ENCODE measurements around the gene RASGRP2.

RASGRP2 gene

DNA sequence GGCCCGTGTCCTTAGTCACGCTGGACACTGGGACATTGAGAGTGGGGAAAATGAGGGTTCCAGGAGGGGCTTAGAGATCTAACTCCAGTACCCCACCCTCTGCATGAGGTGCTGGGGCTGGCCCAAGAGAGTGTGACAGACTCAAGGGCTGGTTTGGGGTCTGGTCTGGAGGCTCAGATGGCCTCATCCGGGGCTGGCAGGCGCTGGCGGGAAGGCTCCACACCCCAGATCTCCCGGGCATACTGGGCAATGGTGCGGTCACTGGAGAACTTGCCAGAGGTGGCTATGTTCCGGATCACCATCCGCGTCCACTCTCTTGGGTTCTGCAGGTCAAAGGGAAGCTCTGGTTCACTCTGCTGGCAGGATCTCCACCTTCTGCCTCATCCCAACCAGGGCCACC lies 2.5 kb upstream of the RASGRP2 start:
- no peak for DNase-seq
- intact Hi-C loops (cut with DNase I), result no loop called here

DNA sequence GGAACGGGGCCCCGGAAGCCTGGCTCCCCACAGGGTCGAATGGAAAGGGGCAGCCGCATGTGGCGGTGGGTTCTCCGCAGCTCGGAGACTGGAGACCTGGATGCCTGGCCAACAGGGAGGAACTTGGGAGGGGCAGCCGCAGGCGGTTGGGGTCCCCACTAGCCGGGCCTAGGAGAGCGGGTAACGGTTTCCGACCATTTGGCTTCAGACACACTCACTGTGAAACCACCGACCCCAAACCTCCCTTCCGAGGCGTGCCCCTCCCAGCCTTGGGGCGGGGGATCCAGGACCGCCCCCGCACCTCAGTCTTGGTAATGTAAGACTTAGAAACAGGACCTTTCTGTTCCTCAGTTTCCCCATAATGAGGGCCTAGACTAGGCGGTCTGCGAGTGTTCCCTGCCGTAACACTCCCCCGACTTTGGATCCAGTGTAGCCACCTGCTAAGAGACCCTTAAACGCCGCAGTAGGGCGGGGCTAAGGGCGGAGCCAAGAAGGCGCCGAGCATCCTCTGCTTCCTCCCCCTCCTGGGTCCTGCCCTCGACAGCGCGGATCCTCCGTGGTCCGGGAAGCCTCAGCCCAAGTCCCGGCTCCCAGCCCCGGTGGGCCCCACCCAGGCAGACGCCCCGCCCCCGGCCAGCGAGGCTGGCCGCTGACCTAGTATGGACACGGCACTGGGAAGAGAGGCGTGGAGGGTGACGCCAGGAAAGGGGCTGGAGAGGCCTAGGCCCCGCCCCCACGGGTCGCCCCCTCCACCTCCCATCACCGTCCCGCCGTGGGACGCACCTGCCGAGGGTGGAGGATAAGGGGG lies 1.8 kb upstream of the RASGRP2 start:
- DNase-seq, result peak in 41 of 42 donors; percentile 39 to 82 (median 67)
- intact Hi-C loops (cut with DNase I), result no loop called here

DNA sequence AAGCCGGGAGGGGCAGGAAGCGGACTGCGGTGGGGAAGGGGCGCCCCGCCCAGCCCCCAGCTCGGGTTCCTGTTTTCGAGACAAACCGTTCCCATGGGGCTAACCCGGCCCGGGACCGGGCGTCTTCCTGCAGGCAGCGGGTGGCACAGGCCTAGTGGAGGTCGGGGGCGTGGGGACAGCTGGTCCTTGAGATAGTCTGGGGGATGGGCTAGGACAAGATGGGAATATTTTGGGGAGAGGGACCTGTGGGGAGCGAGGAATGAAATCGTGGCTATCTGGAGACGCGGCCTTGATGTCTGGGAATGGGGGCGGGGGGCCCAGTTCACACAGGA lies 1.2 kb upstream of the RASGRP2 start:
- DNase-seq, result peak in 32 of 42 donors; percentile 25 to 76 (median 58)
- intact Hi-C loops (cut with DNase I), result no loop called here

DNA sequence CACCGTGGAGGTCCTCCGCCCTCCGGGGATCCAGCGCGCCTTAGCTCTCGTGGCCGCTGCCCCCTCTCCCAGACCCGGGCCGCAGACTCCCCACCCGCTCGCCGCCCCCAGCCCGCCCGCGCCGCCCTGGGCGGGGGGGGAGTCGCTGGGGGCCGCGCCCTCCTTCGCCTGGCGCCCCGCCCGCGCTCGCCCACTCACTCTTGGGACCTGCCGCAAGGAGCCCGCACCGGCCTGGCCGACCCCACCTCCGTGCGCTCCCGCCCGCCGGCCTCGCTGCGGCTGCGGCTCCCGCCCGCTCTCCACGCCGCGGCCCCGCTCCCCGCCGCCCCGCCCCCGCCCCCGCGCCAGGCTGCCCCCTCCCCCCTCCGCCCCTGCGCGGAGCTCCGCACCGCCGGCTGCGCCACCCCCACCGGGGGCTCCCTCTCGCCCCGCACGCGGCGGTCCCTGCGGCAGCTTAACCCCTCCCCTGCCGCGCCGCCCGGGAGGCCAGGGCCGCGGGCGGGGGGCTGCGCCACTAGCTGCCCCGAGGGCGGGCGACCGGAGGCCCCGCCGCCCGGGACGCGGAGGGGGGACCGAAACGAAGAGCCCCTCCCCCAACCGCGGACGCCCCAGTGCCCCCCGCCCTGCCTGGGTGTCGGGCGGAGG lies 724 bp upstream of the RASGRP2 start:
- intact Hi-C loops (cut with DNase I), result no loop called here
- DNase-seq, result no peak

DNA sequence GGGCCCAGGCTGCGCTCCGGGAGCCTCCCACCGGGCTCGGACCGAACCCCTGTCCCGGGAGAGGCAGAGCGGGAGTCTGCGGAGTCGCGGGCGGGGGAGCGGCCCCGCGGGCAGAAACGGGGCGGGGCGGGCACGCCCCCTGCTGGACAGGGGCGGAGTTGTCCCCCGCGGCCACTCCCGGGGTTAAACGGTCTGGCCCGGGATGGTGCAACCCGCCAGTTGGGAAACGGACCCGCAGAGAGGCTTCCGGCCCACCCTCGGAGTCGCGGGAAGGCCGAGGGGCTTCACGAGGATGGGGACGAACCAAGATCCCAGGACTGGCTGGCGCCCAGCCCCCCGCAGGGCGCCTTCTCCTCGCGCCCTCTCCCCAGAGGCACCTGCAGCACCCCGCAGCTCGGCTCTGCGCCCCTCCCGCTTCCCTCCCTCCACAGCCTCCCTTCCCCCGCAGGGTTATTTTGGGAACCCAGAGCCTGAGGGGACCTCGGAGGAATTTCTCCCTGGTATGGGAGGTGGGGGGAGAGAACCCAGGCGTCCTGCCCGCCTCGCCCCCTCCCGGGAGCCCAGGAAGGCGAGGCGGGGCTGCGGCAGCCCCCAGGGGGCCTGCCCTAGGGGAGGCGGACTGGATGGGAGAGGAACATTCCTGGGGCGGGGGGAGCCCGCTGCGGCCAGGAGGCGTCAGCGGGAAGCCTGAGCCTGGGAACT lies 902 bp downstream of the RASGRP2 start:
- peak in 37 of 42 donors; percentile 37 to 87 (median 66) for DNase-seq

DNA sequence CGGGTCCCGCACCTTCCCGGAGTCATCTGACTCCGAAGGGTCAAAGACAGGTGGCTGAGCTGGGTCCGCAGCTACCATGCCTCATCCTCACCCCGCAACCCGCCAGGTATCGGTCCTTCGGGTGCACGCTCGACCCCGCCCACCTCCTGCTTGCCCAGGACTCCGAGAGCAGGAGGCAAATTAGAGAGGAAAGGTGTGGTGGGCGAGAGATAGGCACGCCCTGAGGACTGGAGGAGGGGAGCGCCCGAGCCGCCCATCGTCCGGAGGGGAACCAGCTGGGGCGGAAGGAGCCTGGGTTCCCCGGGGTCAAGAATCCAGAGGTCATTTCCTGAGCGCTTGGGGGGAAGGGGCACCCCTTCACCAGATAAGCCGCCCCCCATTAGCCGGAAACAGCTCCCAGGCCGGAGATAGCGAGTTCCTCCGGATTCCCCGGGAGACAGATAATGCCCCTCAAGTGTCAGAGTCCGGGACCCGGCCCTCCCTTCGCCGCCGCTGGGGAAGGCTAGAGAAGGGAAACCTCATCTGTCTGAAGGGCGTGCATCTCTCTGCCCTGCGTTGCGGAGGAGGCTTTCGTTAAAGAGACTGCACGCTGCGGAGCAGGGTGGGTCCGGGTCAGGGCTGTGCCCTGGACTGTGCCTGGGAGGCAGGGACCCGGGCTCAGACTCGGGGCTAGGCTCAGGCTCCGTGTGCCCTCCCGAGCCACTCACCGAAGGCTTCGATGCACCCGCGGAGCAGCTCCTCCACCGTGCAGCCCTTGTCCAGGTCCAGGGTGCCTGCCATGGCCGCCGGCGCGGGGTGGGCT lies 1.7 kb downstream of the RASGRP2 start:
- DNase-seq, result peak in 8 of 42 donors; percentile 16 to 57 (median 49)
- intact Hi-C loops (cut with DNase I), result no loop called here

More for the DNA sequence above, 902 bp downstream of the RASGRP2 start:
- intact Hi-C loops (cut with DNase I), result no loop called here

DNA sequence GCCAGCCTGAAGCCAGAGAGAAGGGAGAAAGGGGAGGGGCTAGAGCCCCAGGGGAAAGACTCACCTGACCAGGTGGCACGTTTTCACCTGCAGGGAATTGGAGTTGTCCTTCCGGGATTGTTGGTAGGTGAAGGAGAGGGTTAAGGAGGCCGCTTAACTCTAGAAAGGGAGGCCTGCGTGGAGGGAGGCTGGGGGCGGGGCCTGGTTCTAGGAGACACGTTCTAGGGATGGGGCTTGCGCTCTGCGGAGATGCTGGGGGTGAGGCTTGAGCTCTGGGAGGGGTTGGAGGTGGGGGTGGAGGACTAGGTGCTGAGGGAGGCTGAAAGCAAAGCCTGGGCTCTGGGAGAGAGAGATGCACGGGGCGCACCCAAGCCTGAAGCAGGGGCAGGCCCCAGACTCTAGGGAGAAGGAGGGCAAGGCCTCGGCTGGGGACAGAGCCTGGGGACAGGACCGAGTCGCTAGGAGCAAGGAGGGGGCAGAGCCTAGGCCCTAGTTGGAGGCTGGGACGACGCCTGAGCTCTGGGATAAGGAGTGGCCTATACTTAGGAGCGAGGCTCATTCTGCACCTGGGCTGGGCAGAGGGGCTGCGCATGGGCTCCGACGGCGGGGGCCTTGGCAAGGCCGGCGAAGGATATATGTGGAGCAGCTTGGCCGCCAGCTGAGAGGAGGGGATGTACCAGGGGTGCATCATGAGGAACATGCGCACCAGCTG lies 2.4 kb downstream of the RASGRP2 start:
- DNase-seq, result peak in 37 of 42 donors; percentile 38 to 90 (median 69)
- intact Hi-C loops (cut with DNase I), result no loop called here

DNA sequence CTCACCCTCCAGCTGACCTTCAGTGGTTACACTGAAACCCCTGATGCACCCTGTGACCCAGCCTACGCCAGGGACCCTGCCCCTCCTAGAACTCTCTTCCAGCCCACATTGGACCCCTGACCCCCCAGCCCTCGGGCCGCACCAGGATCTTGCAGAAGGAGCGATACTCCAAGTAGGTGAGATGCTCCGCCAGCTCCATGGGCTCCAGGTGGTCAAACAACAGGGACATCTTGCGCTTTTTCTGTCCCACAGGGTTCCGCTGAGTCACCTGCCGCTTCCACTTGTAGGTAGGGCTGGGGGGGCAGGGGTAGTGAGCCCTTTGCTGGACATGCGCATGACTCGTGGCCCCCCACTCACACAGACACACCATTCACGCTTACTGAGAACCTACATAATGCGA lies 4.1 kb downstream of the RASGRP2 start:
- intact Hi-C loops (cut with DNase I), result no loop called here
- DNase-seq, result no peak

DNA sequence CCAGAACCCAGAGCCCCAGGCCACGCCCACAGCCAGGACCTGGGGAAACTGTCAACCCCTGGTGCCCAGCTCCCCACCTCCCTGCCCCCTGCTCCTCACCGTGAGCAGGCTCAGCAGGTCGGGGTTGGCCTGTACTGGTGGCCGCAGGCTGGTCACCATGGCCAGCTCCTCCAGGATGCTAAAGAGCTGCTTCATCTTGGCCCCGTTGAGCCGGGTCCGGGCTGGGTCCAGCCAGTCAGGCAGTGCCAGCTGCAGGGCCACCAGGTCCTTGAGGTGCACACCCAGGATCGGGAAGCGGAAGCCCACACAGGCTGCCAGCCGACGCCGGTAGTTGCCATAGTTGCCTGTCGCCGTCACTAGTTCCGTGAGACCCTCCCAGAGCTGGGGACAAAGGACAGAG lies 7.3 kb downstream of the RASGRP2 start:
- no peak for DNase-seq
- intact Hi-C loops (cut with DNase I), result no loop called here

DNA sequence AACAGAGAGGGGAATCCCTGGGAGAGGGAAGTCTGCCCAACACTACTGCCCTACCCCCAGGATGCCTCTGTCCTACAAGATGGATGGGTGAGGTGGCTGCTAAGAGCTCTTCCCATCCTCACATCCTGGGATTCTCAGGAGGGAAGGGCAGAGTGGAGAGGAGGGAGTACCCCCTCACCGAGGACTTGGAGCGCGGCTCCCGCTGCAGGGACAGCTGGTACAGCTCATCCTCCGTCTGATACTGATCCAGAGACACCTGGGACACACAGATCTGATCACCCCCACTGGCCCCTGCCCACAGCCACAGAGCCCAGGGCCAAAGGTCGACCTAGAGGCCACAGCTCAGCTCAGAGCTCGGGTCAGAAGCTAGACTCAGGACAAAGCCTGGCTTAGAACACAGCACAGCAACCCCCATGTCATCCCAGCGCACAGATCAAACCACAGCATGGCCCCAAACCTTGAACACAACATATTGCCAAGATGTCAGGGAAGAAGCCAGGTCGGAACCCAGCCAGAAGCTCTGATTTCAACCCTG lies 8.2 kb downstream of the RASGRP2 start:
- DNase-seq, result no peak
- intact Hi-C loops (cut with DNase I), result no loop called here

DNA sequence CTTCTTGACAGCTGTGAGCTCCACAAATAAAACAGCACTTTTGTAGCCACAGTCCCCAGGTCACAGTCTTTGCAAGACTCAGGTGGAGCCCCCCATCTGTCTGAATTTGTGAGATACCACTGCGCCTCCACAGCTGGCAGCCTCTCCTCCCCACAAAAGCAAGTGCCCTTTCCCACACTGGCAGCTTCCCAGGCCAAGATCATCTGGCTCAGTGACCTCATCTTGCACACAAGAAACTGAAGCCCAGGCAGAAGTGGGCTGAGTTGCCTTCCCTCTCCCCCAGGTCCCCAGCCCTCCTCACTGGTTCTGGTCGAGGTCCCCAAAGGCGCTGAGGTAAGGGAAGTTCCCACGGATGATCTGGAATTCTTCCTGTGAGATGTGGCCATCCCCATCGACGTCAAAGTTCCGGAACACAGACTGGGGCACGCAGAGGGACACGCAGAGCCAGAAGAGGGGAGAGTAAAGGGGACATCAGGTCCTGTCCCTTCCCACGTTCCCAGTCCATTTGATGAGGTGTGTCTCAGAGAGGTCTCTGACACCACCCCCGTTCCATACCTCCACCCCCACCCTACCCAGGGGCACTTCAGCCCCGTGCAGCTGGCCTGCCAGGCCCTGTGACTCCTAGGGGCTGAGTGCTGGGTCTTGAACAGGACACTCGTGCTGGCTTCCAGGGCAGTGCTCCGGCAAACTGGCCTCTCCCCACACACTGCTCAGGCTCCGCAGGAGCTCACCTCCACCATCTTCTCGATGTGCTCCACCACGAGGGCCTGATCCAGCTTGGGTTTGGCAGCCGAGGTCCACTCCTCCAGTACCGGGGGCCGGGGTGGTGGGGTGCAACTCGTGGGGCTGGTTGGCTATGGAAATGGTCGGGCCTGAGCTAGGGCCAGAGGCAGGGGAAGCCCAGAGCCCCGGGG lies 8.9 kb downstream of the RASGRP2 start:
- DNase-seq, result no peak
- intact Hi-C loops (cut with DNase I), result no loop called here

DNA sequence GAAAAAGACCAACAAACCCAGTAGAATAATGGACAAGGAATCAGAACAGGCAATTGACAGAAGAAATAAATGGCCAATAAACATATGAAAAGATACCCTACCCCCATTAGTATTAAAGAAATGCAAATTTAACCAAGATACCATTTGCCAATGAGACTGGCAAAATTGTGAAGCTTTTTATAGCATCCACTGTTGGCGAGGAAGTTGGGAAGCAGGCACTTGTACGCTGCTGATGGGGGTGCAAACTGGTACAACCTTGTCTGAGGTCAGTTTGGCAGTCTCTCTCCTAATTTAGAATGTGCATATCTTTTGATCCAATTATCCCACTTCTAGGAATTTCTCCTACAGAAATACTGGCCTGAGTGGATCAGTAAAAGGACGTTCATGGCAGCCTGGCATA lies 12.3 kb downstream of the RASGRP2 start:
- intact Hi-C loops (cut with DNase I), result no loop called here
- DNase-seq, result no peak

DNA sequence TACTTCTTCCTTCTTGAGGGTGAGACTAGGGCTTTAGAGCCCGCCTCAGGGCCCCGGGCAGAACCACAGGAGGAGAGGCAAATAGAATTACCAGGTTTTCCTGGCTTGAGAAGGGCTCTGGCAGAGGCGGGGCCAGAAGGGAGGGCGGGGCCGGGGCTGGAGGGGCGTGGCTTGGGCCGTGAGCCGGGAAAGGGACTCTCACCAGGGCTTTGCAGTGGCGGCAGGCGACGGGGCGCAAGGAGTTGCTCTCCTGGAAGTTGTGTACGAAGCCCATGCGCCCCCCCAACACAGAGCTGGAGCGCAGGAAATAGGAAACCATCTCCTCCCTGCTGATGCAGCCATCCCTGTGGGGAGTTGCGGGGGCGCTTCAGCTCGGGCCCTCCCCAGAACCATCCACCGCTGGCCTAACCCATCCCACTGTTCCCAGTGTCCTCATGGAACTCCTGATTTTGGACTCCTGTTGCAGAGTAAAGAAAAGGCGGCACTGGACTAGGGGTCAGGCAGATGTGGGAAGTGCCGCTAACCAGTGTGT lies 14.0 kb downstream of the RASGRP2 start:
- no peak for DNase-seq
- intact Hi-C loops (cut with DNase I), result loop anchor here (10.0 kb wide), 1 partner anchor 75 kb away; no protein-coding TSS in a partner anchor

DNA sequence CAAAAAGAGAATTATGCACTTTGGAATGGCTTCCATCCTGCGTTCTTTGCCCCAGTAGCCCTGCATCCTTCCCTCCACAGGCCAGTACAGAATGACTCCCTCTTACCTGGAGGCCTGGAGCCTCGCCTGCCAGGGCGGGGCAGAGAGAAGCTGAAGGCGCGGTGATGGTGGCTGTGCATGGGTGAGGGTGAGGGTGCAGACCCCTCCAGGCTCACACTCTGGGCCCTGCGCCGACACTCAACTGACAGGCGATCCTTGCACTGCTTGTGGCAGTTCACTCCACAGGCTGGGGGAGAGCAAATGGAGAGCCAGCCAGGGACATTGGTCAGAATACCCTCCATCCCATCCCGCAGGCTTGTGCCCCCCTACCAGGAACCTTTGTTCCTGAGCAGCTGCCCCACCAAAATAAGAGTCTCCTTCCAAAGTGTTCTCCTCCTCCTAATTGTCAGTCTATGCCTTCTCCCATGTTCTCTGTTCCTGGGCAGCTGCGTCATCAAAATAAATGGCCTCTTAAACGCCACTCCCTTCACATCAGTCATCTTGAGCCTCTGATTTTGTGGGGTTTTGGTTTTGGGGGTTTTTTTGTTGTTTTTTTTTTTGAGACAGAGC lies 15.1 kb downstream of the RASGRP2 start:
- intact Hi-C loops (cut with DNase I), result loop anchor here (10.0 kb wide), 1 partner anchor 74 kb away; no protein-coding TSS in a partner anchor
- DNase-seq, result no peak

DNA sequence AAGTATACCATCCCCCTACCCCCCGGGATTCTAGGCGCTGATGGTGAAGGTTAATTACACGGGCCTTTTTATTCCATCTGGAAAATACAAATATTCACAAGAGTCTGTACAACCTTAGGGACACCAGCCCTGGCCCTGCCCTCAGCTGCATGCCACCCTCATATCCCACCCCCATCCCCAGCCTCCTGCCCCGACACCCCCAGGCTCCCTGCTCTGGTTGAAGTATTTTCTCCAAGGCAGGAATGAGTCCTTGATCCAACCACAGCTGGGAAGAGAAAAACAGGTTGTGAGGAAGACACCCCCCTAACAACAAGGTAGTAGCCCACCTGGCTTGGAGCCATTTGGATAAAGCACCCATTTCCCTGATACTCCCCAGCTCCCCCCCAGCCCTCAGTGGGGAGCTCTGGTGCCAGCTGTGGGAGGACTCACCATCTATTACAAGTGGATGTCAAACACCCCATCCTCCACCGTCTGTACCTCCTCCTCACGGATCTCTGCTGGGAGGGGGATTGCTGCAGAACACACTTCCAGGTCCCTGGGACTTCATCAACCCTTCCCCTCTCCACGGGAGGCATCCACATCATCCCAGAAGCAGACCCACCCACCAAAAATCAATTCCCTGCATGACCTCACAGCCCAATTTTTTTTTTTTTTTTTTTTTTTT lies 16.9 kb downstream of the RASGRP2 start:
- DNase-seq, result peak in 3 of 42 donors; percentile 10 to 27 (median 26)
- intact Hi-C loops (cut with DNase I), result loop anchor here (10.0 kb wide), 1 partner anchor 72 kb away; no protein-coding TSS in a partner anchor

DNA sequence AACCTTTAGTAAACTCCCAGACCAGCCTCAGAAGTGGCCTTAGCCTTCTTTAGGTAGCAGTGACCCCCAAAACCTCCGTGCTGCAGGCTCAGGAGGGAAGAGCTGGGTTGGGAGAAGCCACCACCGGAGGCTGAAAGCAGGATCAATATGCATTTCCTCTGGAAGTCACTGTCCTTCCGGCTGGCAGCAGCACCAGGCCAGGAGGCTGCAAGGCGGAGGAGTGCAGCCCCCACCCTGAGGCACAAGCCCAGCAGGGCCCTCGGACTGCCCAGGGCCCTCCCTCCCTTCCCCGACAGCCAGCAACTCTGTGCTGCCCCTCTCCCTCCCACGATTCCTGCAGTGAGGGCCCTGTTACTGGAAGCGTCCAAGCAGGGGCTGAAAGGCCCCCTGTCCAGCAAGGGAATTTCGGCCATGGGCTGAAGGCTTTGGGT lies 17.7 kb downstream of the RASGRP2 start:
- no peak for DNase-seq
- intact Hi-C loops (cut with DNase I), result loop anchor here (10.0 kb wide), 1 partner anchor 71 kb away; no protein-coding TSS in a partner anchor

Measured in head of caudate nucleus (tissue), 42 donors.